SK-N-SH (cell line): Measurements from ENCODE around the gene DMAP1.

Experiments
- CTCF ChIP-seq: fragments of 200-600 bp; sonication (generic); IDR thresholded peaks from 2 replicates; pipeline ENCODE4 v1.6.1; 2017; ENCODE audit warnings: antibody characterized with exemption, mild to moderate bottlenecking, moderate library complexity
- NRF1 ChIP-seq: IDR thresholded peaks from 2 replicates; pipeline ENCODE4 v1.6.1; 2012; ENCODE audit warnings: low read depth, mild to moderate bottlenecking, low read length
- POLR2AphosphoS5 ChIP-seq: IDR thresholded peaks from 2 replicates; pipeline ENCODE4 v1.6.1; 2012; ENCODE audit warnings: low read depth, low read length
- SIN3A ChIP-seq: IDR thresholded peaks from 2 replicates; pipeline ENCODE4 v1.6.1; 2012; ENCODE audit warnings: low read depth, mild to moderate bottlenecking, low read length, moderate library complexity, borderline replicate concordance

- no peak for TF ChIP-seq NRF1
- no peak for TF ChIP-seq CTCF
- TF ChIP-seq SIN3A, result no peak
- TF ChIP-seq POLR2AphosphoS5, result no peak
These were observed 27.8 kb downstream of the DMAP1 start for GRCh38 chr1:44240802-44241671.
